Ascending aorta (tissue), 2 donors: ENCODE results near the gene DEFB129. TPM values are rescaled to one million over a fixed set of nuclear protein-coding genes. Genes with fewer than 3 reads are reported as not detected.
"Not testable (repeated sequence)": the region's sequence is repeated elsewhere in the genome, so short reads cannot be mapped to it uniquely, and the experiment has no call there.

Source experiments
- DNase-seq, 2 donors: peaks; one replicate each; pipeline ENCODE4 v3.0.0-alpha.2; 2019; ENCODE audit warnings: low spot score in 2 of 2
- H3K27ac ChIP-seq, 2 donors: fragments of 200-600 bp; sonication (generic); one replicate each; pipeline ENCODE4 v1.5.1; 2016 to 2017; ENCODE audit warnings: mild to moderate bottlenecking in 1 of 2
- H3K27me3 ChIP-seq: fragments of 200-600 bp; sonication (generic); one replicate; pipeline ENCODE4 v1.5.1; 2017
- H3K36me3 ChIP-seq, 2 donors: fragments of 200-600 bp; sonication (generic); one replicate each; pipeline ENCODE4 v1.5.1; 2016
- H3K4me1 ChIP-seq, 2 donors: fragments of 200-600 bp; sonication (generic); one replicate each; pipeline ENCODE4 v1.5.1; 2016 to 2017; ENCODE audit warnings: mild to moderate bottlenecking in 1 of 2
- H3K4me3 ChIP-seq, 2 donors: fragments of 200-600 bp; sonication (generic); one replicate each; pipeline ENCODE4 v1.5.1; 2016 to 2017; ENCODE audit warnings: mild to moderate bottlenecking in 1 of 2
- H3K9me3 ChIP-seq, 2 donors: fragments of 200-600 bp; sonication (generic); one replicate each; pipeline ENCODE4 v1.5.1; 2016
- CTCF ChIP-seq, 3 experiments: fragments of 200-600 bp in 2 of 3; fragments of 450-650 bp in 1 of 3; sonication (generic) in 2 of 3; IDR thresholded peaks; one replicate each; pipeline ENCODE4 v1.5.1; 2016 to 2019; ENCODE audit warnings: antibody characterized with exemption in 3 of 3, mild to moderate bottlenecking in 1 of 3, moderate library complexity in 1 of 3
- intact Hi-C: fragments of 100-400 bp; cut with DNase I; formaldehyde crosslinking; loops from one replicate; pipeline ENCODE4 v1.15.1; 2023
- total RNA-seq: library from RNA; depleted of rRNA; stranded (reverse); fragments of >200 nt; gene quantifications from one replicate; pipeline ENCODE4 v1.1.0, GENCODE V29; 2016

DEFB129 gene
- total RNA-seq, 1 donor from 2014 or later = not detected

GRCh38 chr20:219290-220115, 7.6 kb upstream of the DEFB129 start:
- H3K27me3 ChIP-seq = no peaks in the 10 kb centered on the region

GRCh38 chr20:221258-221830, 5.7 kb upstream of the DEFB129 start:
- no peak for TF ChIP-seq CTCF (IDR thresholded peaks at IDR 0.05)
- Histone ChIP-seq H3K27me3 (no peaks in the 10 kb centered on the region), H3K4me1 (no peaks in the 10 kb centered on the region), H3K9me3 (no peaks in the 10 kb centered on the region), H3K36me3 (no peaks in the 10 kb centered on the region), H3K4me3 (no peak overlapping the region), H3K27ac (no peak overlapping the region)
- intact Hi-C loops = no loop called here
- no peak for DNase-seq

More at GRCh38 chr20:219290-220115, 7.6 kb upstream of the DEFB129 start:
- Histone ChIP-seq H3K4me1 (no peaks in the 10 kb centered on the region), H3K4me3 (no peak overlapping the region), H3K9me3 (no peaks in the 10 kb centered on the region), H3K27ac (no peak overlapping the region), H3K36me3 (no peaks in the 10 kb centered on the region)
- DNase-seq = no peak
- TF ChIP-seq CTCF (IDR thresholded peaks at IDR 0.05) = no peak
- intact Hi-C loops = no loop called here

- DNase-seq, intact Hi-C loops, H3K36me3 ChIP-seq, H3K9me3 ChIP-seq, H3K27me3 ChIP-seq, H3K27ac ChIP-seq, H3K4me1 ChIP-seq, H3K4me3 ChIP-seq: not testable (repeated sequence)
Observed at GRCh38 chr20:225879-226278, 1.2 kb upstream of the DEFB129 start.

- TF ChIP-seq CTCF (IDR thresholded peaks at IDR 0.05) = no peak
- H3K9me3 ChIP-seq = no peaks in the 10 kb centered on the region
- H3K36me3 ChIP-seq = no peaks in the 10 kb centered on the region
- H3K27me3 ChIP-seq = no peaks in the 10 kb centered on the region
- DNase-seq = no peak
- H3K4me3 ChIP-seq = no peak overlapping the region
- intact Hi-C loops = no loop called here
- no peak overlapping the region for H3K27ac ChIP-seq
- no peaks in the 10 kb centered on the region for H3K4me1 ChIP-seq
Observed at GRCh38 chr20:227439-228105, 514 bp downstream of the DEFB129 start.

GRCh38 chr20:235891-236290, 8.8 kb downstream of the DEFB129 start:
- no peak for DNase-seq
- Histone ChIP-seq H3K27me3 (no peaks in the 10 kb centered on the region), H3K4me3 (no peak overlapping the region), H3K36me3 (no peaks in the 10 kb centered on the region), H3K4me1 (no peaks in the 10 kb centered on the region), H3K27ac (no peak overlapping the region), H3K9me3 (no peaks in the 10 kb centered on the region)
- intact Hi-C loops = no loop called here
- no peak for TF ChIP-seq CTCF (IDR thresholded peaks at IDR 0.05)

GRCh38 chr20:237489-237888, 10.4 kb downstream of the DEFB129 start:
- Histone ChIP-seq H3K9me3 (no peaks in the 10 kb centered on the region), H3K36me3 (no peaks in the 10 kb centered on the region), H3K4me1 (no peaks in the 10 kb centered on the region), H3K4me3 (no peak overlapping the region), H3K27me3 (no peaks in the 10 kb centered on the region), H3K27ac (no peak overlapping the region)
- intact Hi-C loops = no loop called here
- DNase-seq = no peak
- no peak for TF ChIP-seq CTCF (IDR thresholded peaks at IDR 0.05)
